ENCODE measurements around the gene ECD. TPM values are rescaled to one million over a fixed set of nuclear protein-coding genes. Genes with fewer than 3 reads are reported as not detected.

Gene ECD
- total RNA-seq, 1 donor: 26.9 TPM

DNA sequence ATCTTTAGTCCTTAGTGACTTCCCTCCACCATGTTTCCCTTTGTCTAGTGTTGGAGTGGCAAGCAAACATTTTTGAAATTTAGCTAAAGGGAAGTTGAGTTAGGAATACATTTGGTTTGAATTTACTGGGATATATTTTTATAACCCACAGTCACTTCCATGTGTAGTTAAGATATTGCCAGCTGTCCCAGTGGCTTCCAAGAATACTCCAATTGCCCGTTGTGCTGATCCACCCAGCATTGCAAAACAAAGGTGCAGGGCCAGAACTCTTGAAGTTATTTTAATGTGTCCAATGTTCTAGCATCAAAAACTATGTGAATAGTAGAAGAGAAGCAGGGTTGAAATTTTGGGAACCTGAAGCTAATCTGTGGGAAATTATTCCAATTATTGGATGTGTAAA lies 68.7 kb downstream of the ECD start:
- no peak for DNase-seq (ENCODE audit: low read depth in 2 of 3, low spot score in 2 of 3)

- no peak for DNase-seq (ENCODE audit: low read depth in 2 of 3, low spot score in 2 of 3)
Observed at GRCh38 chr10:73097305-73097670, 70.5 kb downstream of the ECD start.

DNA sequence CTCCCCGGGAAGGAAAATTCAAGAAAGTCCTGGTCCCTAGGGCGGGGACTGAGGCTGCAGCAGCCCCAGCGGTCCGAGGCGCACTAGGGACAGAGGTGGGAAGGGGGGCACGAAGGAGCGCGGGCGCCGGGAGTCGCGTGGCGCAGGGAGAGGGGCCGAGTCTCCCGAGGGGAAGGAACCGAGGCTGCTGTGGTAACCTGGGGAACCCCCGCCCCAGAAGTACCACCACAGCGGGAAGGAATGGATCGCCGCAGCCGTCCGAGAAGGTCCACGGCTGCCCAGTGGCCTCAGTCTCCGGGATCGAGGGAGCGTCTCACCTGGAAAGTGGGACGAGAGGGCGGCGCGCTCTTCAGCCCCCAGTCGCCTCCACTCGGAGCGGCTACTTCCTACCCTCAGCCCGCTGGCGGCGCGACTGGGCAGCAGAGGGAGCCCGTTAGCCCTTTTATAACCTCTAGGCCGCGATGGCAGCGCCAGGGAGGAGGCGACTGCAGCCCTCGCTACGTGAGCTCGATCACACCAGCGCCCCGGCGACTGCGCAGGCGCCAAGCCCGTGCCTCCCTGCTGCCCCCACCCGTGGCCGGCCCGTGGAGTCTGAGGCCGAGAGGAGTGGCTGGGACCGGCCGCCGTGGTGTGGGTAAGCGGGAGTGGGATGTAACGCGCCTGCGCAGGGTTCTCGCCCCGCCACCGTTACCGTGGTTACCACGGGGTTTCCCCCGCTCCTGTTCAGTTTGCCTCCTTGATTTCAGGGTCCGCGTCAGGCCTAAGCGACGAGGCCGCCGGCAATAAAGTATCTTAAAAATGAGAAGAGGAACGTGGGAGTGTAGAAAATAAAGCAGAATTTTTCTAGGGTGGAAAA lies 71.1 kb downstream of the ECD start, which contains the start of gene P4HA1:
Gene P4HA1, minus strand, starts transcription at position 418 of the 856 bp plus-strand sequence. CDS start 21,983 bp downstream, outside the sequence.
- peak; percentile 96 to 99 (median 98) for DNase-seq (ENCODE audit: low read depth in 2 of 3, low spot score in 2 of 3)

GRCh38 chr10:73096041-73096448 lies 71.8 kb downstream of the ECD start:
- peak; percentile 53 to 78 (median 73) for DNase-seq (ENCODE audit: low read depth in 2 of 3, low spot score in 2 of 3)

GRCh38 chr10:73095481-73096021 lies 72.3 kb downstream of the ECD start:
- DNase-seq (ENCODE audit: low read depth in 2 of 3, low spot score in 2 of 3): peak; percentile 19 to 51 (median 46)

GRCh38 chr10:73094986-73095480 lies 72.8 kb downstream of the ECD start:
- DNase-seq (ENCODE audit: low read depth in 2 of 3, low spot score in 2 of 3): no peak

DNA sequence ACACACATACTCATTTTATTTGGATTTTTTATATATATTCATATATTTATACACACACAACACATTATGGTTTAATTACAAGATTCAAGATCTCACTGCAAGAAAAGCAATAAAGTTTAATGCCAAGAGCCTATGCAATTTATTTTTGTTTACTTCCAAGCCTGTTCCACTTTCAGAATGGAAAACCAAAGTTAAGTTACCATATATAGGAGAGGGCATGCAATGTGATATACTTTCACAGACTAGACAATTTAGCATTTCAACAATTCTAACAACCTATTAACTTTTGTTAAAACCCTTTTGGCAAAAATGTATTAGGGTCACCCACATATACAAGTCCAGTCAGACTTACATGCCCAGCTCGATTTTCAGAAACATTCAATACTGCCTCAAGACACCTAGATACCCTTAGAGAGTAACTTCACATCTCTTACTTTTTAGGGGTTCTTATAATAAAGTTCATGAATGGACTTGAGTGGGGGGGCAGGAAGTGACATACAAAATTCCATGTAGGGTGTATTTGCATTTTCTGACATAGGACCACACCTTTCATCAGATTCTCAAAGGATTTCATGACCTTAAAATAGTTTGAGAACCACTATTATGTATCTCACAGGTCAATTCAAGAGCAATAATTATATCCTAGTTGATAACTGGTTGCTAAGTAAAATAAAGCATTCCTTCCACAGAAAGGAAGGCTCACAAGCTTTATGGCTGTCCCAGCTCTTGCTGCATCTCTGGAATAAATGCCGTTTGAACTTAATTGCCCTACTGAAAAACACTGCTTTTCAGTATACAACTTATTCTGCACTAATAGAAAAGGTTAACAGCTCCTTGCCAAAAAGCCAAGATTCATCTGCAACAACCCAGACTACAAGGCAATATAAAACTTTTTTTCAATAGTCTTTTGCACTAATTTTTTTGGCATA lies 73.6 kb downstream of the ECD start:
- DNase-seq (ENCODE audit: low read depth in 2 of 3, low spot score in 2 of 3): no peak

DNA sequence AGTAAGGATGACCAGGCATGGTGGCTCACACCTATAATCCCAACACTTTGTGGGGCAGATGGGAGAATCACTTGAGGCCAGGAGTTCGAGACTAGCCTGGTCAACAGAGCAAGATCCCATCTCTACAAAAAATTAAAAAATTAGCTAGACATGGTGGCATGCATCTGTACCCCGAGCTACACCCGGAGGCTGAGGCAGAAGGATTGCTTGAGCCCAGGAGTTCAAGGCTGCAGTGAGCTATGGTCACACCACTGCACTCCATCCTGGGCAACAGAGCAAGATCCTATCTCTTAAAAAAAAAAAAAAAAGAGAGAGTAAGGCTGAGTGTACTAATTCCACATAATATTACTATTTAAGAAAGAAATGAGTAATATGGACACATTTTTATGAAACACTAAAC lies 75.0 kb downstream of the ECD start:
- DNase-seq (ENCODE audit: low read depth in 2 of 3, low spot score in 2 of 3): no peak

- DNase-seq (ENCODE audit: low read depth in 2 of 3, low spot score in 2 of 3): no peak
Observed at GRCh38 chr10:73088304-73088703, 79.5 kb downstream of the ECD start.

GRCh38 chr10:73086816-73087215 lies 81.0 kb downstream of the ECD start:
- no peak for DNase-seq (ENCODE audit: low read depth in 2 of 3, low spot score in 2 of 3)

DNA sequence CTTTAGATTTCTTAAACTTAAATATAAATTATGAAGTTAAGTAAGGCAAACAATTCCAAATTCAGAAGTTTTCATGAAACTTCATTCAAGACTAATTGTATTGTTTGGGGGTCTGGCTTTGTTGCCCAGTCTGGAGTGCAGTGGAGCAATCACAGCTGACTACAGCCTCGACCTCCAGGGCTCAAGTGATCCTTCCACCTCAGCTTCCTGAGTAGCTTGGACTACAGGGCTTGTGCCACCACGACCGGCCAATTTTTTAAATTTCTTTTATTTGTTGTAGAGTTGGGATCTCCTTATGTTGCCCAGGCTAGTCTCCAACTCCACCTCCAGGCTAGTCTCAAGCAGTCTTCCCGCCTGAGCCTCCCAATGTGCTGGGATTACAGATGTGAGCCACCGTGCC lies 83.6 kb downstream of the ECD start:
- DNase-seq (ENCODE audit: low read depth in 2 of 3, low spot score in 2 of 3): no peak

Small RNAs within 50 kb of the gene (small RNA-seq; reads per million reads assigned to genes)
- not detected for gene RF00019
- gene SNORA11F: 294 reads per million, percentile 98 among the genes with 10 or more reads in this experiment

Other genes starting within 250 kb of the ECD start
- not detected for gene PLA2G12B, start 213.2 kb downstream of the ECD start, total RNA-seq
- gene P4HA1, start 71.1 kb downstream of the ECD start, total RNA-seq: 7.3 TPM
- 1.6 TPM for gene NUDT13, start 57.6 kb downstream of the ECD start, total RNA-seq
- 18.3 TPM for gene FAM149B1, start 111 bp upstream of the ECD start, total RNA-seq
- gene DNAJC9, start 79.2 kb upstream of the ECD start, total RNA-seq: 29.6 TPM
- gene MRPS16, start 84.6 kb upstream of the ECD start, total RNA-seq: 58.2 TPM
- 1.1 TPM for gene CFAP70, start 190.9 kb upstream of the ECD start, total RNA-seq
- gene ANXA7, start 246.1 kb upstream of the ECD start, total RNA-seq: 116 TPM

Measured in hematopoietic multipotent progenitor cell (in vitro differentiated cells).